GM12873 (cell line): ENCODE data around the gene RPL11.

Experiments used
- TF ChIP-seq, protein P1 (sequence below): IDR thresholded peaks from 2 replicates; pipeline ENCODE4 v1.5.1; 2012; ENCODE audit warnings: low read depth, mild to moderate bottlenecking, moderate library complexity, low read length, control low read depth; ENCODE audit not compliant: insufficient read depth; ENCODE audit errors: missing control alignments

The RPL11 gene

DNA sequence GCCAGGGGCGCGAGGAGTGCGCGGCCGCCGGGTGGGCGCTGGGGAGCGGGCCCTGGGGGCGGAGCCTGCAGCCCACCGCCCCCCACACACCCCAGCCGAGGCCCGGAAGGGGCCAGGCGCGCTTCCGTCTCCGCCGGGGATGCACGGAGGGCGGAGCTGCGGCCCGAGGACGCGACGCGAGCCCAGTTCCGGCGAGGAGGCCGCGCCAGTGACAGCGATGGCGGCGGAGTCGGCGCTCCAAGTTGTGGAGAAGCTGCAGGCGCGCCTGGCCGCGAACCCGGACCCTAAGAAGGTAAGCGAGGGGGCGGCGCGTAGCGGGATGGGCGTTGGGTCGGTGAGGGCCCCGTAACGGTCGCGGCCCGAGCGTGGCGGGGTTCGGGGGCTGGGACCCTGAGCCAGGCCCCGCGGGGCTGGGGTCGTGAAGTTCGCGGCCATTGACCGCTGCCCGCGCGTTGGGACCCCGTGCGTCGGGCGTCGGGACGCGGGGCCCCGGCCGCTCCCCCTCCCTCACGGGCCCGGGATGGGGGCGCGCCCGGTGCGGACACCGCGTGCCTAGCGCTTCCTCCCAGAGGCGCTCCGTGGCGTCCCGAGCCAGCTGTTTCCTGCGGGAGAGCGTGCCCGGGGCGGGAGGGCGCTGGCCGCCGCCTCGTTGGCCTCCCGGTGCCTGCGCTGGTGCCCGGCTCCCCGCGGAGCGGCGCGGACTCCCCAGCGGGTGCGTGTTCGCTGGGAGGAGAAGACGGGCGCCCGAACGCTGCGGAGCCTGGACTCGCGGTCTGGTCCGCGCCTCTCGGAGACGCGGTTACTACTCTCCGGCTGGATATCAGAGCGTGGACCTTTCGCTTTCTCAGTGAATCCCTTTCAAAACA is 51.9 kb downstream of the RPL11 start, which contains the start of gene ELOA:
Gene ELOA, plus strand, starts transcription at position 185 of the 866 bp plus-strand sequence. Its CDS starts 33 bp downstream, at position 218.
- TF ChIP-seq, protein P1, sequence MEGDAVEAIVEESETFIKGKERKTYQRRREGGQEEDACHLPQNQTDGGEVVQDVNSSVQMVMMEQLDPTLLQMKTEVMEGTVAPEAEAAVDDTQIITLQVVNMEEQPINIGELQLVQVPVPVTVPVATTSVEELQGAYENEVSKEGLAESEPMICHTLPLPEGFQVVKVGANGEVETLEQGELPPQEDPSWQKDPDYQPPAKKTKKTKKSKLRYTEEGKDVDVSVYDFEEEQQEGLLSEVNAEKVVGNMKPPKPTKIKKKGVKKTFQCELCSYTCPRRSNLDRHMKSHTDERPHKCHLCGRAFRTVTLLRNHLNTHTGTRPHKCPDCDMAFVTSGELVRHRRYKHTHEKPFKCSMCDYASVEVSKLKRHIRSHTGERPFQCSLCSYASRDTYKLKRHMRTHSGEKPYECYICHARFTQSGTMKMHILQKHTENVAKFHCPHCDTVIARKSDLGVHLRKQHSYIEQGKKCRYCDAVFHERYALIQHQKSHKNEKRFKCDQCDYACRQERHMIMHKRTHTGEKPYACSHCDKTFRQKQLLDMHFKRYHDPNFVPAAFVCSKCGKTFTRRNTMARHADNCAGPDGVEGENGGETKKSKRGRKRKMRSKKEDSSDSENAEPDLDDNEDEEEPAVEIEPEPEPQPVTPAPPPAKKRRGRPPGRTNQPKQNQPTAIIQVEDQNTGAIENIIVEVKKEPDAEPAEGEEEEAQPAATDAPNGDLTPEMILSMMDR = no peak

DNA sequence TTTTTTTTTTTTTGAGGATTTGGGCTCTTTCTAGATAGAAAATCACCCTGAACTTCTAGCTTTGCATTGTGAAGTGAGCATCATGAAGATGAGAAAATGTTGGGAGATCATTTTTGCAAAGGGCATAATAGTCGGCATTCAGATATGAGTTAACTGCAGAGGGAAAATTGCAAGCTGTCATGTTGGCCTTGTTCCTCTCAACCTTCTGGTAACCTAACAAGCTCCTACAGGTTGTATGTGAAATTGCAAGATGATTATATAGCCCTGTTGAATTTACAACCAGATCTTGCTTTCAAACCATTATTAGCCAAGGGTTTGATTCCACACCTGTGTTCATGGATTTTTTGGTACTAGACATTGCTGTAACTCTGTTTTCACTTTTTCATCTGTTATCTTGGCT is 53.9 kb downstream of the RPL11 start:
- TF ChIP-seq, protein P1 = peak; percentile 67
